ENCODE data around the gene EVC. TPM values are rescaled to one million over a fixed set of nuclear protein-coding genes. Genes with fewer than 3 reads are reported as not detected.

EVC gene
- total and polyA plus RNA-seq, 9 donors, result 16.4 to 63.5 (median 47.6) TPM

DNA sequence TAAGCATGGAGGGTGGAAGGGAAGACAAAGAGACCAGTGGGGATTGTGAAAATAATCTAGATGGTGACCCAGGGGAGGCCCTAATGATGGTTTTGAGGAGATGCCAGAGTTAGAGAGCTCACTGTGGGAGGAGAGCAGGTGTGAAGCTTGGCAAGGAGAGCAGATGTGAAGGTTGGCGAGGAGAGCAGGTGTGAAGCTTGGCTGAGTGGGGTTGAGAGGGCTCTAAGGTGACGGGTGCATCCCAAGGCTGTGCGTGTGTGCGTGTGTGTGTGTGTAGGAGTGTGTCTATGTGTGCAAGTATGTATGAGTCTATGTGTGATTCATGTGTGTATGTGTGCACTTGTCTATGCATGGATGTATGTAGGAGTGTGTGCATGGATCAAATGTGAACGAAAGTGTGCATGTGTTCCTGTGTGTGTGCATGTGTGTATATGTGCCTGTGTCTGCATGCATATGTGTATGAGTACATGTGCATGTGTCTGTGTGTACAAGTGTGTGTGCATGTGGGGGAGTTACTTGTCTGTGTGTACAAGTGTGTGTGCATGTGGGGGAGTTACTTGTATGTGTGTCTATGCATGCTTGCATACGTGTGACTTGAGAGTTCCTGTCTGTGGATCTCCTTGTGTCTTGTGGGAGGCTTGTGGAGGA lies 72.0 kb downstream of the EVC start:
- intact Hi-C loops (cut with DNase I), result loop anchor here in 2 of 4 donors (5.0 to 10.0 kb wide), 2 partner anchors 728 to 1724 kb away; partner anchors contain the start of gene STK32B (in 1 of the 2)
- 84 to 96% (median 91%) methylated on average over 6 of the region's 6 CpGs for WGBS, 3 donors
- TF ChIP-seq EP300 (IDR thresholded peaks at IDR 0.05) (no peak), POLR2A (IDR thresholded peaks at IDR 0.05) (no peak)
- TF ChIP-seq, protein P1, sequence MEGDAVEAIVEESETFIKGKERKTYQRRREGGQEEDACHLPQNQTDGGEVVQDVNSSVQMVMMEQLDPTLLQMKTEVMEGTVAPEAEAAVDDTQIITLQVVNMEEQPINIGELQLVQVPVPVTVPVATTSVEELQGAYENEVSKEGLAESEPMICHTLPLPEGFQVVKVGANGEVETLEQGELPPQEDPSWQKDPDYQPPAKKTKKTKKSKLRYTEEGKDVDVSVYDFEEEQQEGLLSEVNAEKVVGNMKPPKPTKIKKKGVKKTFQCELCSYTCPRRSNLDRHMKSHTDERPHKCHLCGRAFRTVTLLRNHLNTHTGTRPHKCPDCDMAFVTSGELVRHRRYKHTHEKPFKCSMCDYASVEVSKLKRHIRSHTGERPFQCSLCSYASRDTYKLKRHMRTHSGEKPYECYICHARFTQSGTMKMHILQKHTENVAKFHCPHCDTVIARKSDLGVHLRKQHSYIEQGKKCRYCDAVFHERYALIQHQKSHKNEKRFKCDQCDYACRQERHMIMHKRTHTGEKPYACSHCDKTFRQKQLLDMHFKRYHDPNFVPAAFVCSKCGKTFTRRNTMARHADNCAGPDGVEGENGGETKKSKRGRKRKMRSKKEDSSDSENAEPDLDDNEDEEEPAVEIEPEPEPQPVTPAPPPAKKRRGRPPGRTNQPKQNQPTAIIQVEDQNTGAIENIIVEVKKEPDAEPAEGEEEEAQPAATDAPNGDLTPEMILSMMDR (IDR thresholded peaks at IDR 0.05), result no peak
- H3K9me3 ChIP-seq, result no peaks in the 10 kb centered on the region
- no peaks in the 10 kb centered on the region for H3K36me3 ChIP-seq
- no peaks in the 10 kb centered on the region for H3K4me1 ChIP-seq (ENCODE audit: insufficient read depth)
- no peaks in the 10 kb centered on the region for H3K27me3 ChIP-seq
- H3K4me3 ChIP-seq, result no peak overlapping the region
- DNase-seq, result peak in 1 of 5 donors; percentile 3
- H3K27ac ChIP-seq, result no peak overlapping the region

GRCh38 chr4:5783486-5783885 lies 72.5 kb downstream of the EVC start:
- WGBS, 3 donors, result 81 to 82% (median 81%) methylated on average over 14 of the region's 14 CpGs
- intact Hi-C loops (cut with DNase I), result loop anchor here in 2 of 4 donors (5.0 to 10.0 kb wide), 2 partner anchors 729 to 1724 kb away; partner anchors contain the start of gene STK32B (in 1 of the 2)
- no peaks in the 10 kb centered on the region for H3K4me1 ChIP-seq (ENCODE audit: insufficient read depth)
- H3K36me3 ChIP-seq, result no peaks in the 10 kb centered on the region
- no peak overlapping the region for H3K27ac ChIP-seq
- no peak overlapping the region for H3K4me3 ChIP-seq
- H3K9me3 ChIP-seq, result no peaks in the 10 kb centered on the region
- no peaks in the 10 kb centered on the region for H3K27me3 ChIP-seq
- peak in 1 of 5 donors; percentile 11 for DNase-seq
- no peak for TF ChIP-seq POLR2A (IDR thresholded peaks at IDR 0.05)
- TF ChIP-seq, protein P1 (IDR thresholded peaks at IDR 0.05), result no peak
- TF ChIP-seq EP300 (IDR thresholded peaks at IDR 0.05), result no peak

GRCh38 chr4:5784021-5784420 lies 73.0 kb downstream of the EVC start:
- Histone ChIP-seq H3K4me1 (ENCODE audit: insufficient read depth) (no peaks in the 10 kb centered on the region), H3K4me3 (no peak overlapping the region), H3K27ac (no peak overlapping the region), H3K9me3 (no peaks in the 10 kb centered on the region), H3K36me3 (no peaks in the 10 kb centered on the region), H3K27me3 (no peaks in the 10 kb centered on the region)
- intact Hi-C loops (cut with DNase I), result loop anchor here in 2 of 4 donors (5.0 to 10.0 kb wide), 2 partner anchors 729 to 1723 kb away; partner anchors contain the start of gene STK32B (in 1 of the 2)
- DNase-seq, result peak in 1 of 5 donors; percentile 6
- TF ChIP-seq POLR2A (IDR thresholded peaks at IDR 0.05) (no peak), EP300 (IDR thresholded peaks at IDR 0.05) (no peak)
- TF ChIP-seq, protein P1 (IDR thresholded peaks at IDR 0.05), result no peak
- WGBS, 3 donors, result 89 to 91% (median 90%) methylated on average over 6 of the region's 6 CpGs

- peak in 1 of 5 donors; percentile 13 for DNase-seq
- no peaks in the 10 kb centered on the region for H3K9me3 ChIP-seq
- intact Hi-C loops (cut with DNase I), result loop anchor here in 2 of 4 donors (5.0 to 10.0 kb wide), 2 partner anchors 730 to 1722 kb away; partner anchors contain the start of gene STK32B (in 1 of the 2)
- H3K4me1 ChIP-seq (ENCODE audit: insufficient read depth), result no peaks in the 10 kb centered on the region
- no peak overlapping the region for H3K4me3 ChIP-seq
- no peak overlapping the region for H3K27ac ChIP-seq
- 57 to 77% (median 70%) methylated on average over 9 of the region's 9 CpGs for WGBS, 3 donors
- no peaks in the 10 kb centered on the region for H3K27me3 ChIP-seq
- no peaks in the 10 kb centered on the region for H3K36me3 ChIP-seq
- TF ChIP-seq, protein P1 (IDR thresholded peaks at IDR 0.05), result no peak
- TF ChIP-seq POLR2A (IDR thresholded peaks at IDR 0.05) (no peak), EP300 (IDR thresholded peaks at IDR 0.05) (no peak)
Observed at GRCh38 chr4:5784960-5785611, 74.1 kb downstream of the EVC start.
